ENCODE data around the gene FILIP1L.

FILIP1L gene

DNA sequence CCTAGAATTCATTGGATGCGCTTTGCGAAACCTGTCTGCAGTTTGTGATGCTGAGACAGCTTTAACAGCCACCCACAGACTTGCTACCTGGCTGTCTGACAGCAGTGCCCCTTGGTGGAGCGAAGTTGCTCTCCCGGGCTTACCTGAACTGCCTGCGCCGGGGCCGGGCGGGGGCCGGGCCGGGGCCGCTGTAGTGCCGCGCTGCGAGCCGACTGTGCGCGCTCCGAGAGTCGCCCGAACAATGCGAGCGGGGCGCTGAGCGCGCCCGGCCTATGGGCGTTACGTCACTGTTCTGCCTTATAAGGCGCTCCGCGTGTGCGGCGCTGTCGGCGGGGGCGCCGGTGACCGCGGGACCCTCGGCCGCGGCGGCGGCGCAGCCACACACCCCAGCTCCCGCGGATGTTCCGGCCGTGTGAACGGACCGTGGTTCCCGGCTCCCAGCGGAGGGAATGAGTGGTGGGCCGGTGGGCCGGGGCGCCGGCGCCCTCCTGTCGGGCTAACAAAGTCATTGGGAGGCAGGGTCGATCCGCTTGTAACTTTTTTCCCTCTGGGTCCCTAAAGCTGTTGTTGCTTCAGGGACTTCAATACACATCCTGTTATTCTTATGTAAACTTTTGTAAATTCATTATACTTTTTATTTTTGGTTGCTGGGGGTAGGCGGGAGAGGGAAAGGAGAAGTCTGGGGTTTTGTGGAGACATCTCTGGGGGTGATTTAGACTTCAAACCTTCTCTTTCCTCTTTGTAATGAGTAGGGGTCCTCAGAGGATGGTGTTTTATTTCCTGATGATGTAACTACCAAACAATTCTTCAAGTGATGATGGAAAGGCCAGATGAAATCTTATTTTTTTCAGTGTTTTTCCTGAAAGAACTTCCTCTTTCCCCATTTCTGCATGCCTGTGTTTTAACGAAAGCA is 238.1 kb downstream of the FILIP1L start:
- Mint-ChIP-seq H3K4me1 (peaks cover 56% of the 10 kb centered on the region), H3K27ac (peak overlapping the region; percentile 97), H3K27me3 (ENCODE audit: low read depth, poor library complexity) (no peaks in the 10 kb centered on the region)

DNA sequence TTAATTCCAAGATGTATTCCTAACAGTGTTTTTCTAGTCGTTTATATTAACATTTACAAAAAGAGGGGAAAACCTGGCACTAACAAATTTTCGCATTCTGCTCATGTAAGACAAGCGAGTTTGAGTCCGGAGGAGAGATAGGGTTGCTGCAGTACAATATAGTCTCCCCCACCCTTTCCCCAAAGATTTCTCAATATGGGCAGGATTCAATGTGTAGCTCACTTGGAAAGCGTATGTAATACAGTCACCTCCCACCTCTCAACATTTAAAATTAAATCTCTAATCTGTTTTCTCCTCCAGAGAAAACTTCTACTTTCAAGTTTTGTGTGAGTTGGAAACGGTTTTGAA is 238.7 kb downstream of the FILIP1L start:
- no peak for DNase-seq
- Mint-ChIP-seq H3K4me3 (peak overlapping the region; percentile 83), H3K9me3 (no peaks in the 10 kb centered on the region), H3K27ac (peak overlapping the region; percentile 32), H3K27me3 (ENCODE audit: low read depth, poor library complexity) (no peaks in the 10 kb centered on the region), H3K36me3 (ENCODE audit: low read depth) (no peaks in the 10 kb centered on the region), H3K4me1 (peaks cover 61% of the 10 kb centered on the region)
- TF ChIP-seq, protein P1, sequence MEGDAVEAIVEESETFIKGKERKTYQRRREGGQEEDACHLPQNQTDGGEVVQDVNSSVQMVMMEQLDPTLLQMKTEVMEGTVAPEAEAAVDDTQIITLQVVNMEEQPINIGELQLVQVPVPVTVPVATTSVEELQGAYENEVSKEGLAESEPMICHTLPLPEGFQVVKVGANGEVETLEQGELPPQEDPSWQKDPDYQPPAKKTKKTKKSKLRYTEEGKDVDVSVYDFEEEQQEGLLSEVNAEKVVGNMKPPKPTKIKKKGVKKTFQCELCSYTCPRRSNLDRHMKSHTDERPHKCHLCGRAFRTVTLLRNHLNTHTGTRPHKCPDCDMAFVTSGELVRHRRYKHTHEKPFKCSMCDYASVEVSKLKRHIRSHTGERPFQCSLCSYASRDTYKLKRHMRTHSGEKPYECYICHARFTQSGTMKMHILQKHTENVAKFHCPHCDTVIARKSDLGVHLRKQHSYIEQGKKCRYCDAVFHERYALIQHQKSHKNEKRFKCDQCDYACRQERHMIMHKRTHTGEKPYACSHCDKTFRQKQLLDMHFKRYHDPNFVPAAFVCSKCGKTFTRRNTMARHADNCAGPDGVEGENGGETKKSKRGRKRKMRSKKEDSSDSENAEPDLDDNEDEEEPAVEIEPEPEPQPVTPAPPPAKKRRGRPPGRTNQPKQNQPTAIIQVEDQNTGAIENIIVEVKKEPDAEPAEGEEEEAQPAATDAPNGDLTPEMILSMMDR (IDR thresholded peaks at IDR 0.05): no peak

More for the DNA sequence above, 238.1 kb downstream of the FILIP1L start:
- DNase-seq: peak; percentile 85
- peak overlapping the region; percentile 83 for H3K4me3 Mint-ChIP-seq
- no peaks in the 10 kb centered on the region for H3K36me3 Mint-ChIP-seq (ENCODE audit: low read depth)
- no peaks in the 10 kb centered on the region for H3K9me3 Mint-ChIP-seq
- TF ChIP-seq, protein P1 (IDR thresholded peaks at IDR 0.05): no peak

GRCh38 chr3:99874237-99875002 is 239.9 kb downstream of the FILIP1L start:
- no peaks in the 10 kb centered on the region for H3K36me3 Mint-ChIP-seq (ENCODE audit: low read depth)
- no peak for DNase-seq
- no peak overlapping the region for H3K27ac Mint-ChIP-seq
- H3K9me3 Mint-ChIP-seq: no peaks in the 10 kb centered on the region
- peak overlapping the region; percentile 83 for H3K4me3 Mint-ChIP-seq
- TF ChIP-seq, protein P1 (IDR thresholded peaks at IDR 0.05): no peak
- H3K27me3 Mint-ChIP-seq (ENCODE audit: low read depth, poor library complexity): no peaks in the 10 kb centered on the region
- peaks cover 72% of the 10 kb centered on the region for H3K4me1 Mint-ChIP-seq

DNA sequence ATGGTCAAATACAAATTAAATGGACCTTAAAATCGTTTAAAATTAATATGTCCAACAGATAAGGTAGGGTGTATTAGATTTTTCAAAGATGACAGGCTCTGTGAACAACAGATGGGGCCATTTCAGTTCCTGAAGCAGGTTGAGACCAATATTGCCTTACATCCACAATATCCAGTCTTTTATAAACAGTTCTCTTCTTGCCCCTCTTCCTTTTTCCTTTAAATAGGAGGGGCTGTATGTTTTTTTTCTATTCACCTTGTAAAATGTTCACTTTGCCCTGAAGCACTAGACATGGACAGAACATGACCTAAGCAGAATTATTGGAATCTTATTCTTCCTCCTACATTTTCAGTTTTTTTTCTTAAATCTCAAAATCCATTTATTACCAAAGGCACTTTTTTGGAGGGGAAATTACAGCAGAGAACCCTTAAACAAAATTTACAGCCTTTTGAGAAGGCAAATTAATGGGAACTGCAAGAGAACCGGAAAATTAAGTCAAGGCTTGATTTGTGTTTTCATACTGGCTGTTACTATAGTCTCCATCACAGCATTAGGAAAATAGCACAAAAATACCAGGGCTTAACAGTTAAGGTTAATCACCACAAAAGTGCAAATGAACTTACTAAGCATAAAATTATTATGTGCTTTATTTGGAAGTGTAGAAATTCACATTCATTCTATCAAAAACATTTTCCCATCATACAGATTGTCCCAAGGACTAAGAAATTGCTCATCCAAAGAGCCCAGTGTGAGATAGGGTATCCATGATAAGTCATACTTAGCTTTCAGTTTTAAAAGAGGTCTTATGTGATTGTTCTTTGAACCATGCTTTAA is 240.8 kb downstream of the FILIP1L start:
- no peaks in the 10 kb centered on the region for H3K36me3 Mint-ChIP-seq (ENCODE audit: low read depth)
- H3K4me1 Mint-ChIP-seq: peaks cover 82% of the 10 kb centered on the region
- peak overlapping the region; percentile 83 for H3K4me3 Mint-ChIP-seq
- H3K27me3 Mint-ChIP-seq (ENCODE audit: low read depth, poor library complexity): no peaks in the 10 kb centered on the region
- DNase-seq: no peak
- TF ChIP-seq, protein P1 (IDR thresholded peaks at IDR 0.05): no peak
- no peaks in the 10 kb centered on the region for H3K9me3 Mint-ChIP-seq
- H3K27ac Mint-ChIP-seq: no peak overlapping the region

GRCh38 chr3:99872923-99873254 is 241.4 kb downstream of the FILIP1L start:
- Mint-ChIP-seq H3K9me3 (no peaks in the 10 kb centered on the region), H3K27me3 (ENCODE audit: low read depth, poor library complexity) (peaks cover 2% of the 10 kb centered on the region), H3K4me3 (no peak overlapping the region), H3K4me1 (peaks cover 84% of the 10 kb centered on the region), H3K36me3 (ENCODE audit: low read depth) (no peaks in the 10 kb centered on the region), H3K27ac (no peak overlapping the region)
- no peak for DNase-seq
- TF ChIP-seq, protein P1 (IDR thresholded peaks at IDR 0.05): no peak

All from nephron progenitor cell (in vitro differentiated cells).